Measurements from ENCODE around the gene GPR42.
A peak's percentile ranks its signal among the peaks of the same experiment; 100 is the strongest.
"Not testable (repeated sequence)": the region's sequence is repeated elsewhere in the genome, so short reads cannot be mapped to it uniquely, and the experiment has no call there.

The GPR42 gene

DNA sequence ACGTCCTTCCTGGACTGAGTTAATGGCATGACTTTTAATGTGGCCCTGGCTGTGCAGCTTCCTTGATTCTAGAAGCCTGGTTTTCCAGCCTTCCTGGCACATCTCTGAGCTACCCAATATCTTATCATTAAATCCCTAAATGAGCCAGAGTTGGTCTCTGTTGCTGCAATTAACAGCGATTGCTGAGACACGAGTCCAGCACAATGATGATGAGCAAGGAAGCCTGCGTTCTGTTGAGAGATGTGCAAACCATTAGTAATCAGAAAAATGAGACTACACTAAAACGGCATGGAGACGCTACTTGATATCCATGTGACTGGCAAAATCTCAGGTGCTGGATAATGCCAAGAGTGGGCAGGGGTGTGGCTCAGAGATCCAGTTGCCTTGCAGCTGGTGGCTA, 26.2 kb downstream of the GPR42 start:
- DNase-seq, result no peak

DNA sequence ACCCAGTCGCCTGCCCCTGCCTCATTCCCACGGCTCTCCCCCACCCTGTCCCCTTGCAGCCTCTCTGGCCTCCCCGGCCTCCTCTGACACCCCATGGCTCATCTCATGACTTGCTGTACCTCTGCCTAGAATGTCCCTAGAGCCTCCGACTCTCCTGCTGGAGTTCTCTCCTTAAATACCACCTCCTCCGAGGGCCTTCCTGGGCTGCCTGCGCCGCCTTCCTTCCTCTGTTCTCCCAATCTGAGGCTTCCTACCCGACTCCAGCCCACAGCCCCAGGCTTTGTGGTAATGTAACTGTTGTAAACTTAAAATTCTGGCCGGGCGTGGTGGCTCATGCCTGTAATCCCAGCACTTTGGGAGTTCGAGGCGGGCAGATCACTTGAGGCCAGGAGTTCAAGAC, 27.7 kb downstream of the GPR42 start:
- DNase-seq, result no peak

DNA sequence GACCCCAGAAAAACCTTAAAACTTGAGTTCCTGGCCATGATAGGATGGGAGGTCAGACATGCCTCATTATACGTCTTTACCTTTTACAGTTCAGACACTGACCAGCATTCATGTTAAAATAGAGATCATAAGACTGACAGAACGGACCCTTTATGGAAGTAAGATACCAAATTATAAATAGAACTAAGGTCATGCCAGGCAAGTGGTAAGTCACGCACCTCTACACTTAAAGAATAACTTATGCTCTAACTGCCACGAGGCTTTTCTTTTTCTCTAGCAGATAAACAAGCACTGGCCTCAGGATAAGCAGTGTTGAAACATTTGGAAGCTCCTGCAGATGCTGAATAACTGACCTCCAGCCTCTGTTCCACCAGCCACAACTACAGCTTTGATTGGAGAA, 28.4 kb downstream of the GPR42 start:
- DNase-seq, result no peak

GRCh38 chr19:35399948-35400772, 29.3 kb downstream of the GPR42 start:
- no peak for DNase-seq

DNA sequence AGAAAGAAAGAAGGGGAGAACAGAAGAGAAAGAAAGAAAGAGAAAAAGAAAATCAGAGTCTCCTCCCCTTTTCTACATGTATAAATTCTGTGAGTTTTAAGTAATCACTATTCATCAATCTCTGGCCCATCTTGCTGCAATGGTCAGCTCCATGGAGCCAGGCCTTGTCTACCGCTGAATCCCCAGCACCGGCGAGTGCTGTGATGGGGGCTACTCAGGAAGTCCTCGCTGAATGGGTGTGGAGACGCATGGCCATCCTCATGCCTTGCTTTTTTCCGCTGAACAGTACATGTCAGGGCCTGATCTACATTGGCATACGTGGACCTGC, 29.9 kb downstream of the GPR42 start:
- no peak for DNase-seq

GRCh38 chr19:35401416-35401815, 30.5 kb downstream of the GPR42 start:
- DNase-seq, result not testable (repeated sequence)

- no peak for DNase-seq
Measured at GRCh38 chr19:35403116-35403760, 32.4 kb downstream of the GPR42 start.

DNA sequence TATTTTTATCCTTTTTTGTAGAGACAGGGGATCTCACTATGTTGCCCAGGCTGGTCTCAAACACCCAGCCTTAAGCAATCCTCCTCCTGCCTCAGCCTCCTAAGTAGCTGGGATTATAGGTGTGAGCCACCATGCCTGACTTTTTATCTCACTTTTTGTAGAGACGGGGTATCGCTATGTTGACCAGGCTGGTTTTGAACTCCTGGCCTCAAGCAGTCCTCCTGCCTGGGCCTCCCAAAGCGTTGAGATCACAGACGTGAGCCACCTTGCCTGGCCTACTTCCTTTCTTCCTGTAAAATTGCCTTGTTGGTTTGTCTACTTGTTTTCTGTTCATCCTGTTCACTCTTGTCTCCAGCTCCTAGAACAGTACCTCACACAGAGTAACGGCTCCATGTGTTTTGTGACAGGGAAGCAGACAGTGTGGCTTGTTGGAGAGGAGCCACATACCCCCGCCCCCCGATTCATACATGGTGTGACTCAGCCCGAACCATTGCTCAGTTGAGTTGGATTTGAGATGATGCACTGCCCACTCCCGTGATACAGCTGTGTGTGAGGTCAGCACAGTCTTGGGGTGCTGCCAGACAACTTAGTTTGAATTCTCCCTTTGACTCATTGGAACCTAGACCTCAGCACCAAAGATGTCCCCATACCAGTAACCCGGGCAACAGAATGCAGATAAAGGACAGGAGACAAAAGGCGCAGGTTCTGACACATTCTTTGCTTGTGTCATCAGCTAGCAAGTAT, 34.2 kb downstream of the GPR42 start:
- peak in 1 of 4 experiments; percentile 4 for DNase-seq

DNA sequence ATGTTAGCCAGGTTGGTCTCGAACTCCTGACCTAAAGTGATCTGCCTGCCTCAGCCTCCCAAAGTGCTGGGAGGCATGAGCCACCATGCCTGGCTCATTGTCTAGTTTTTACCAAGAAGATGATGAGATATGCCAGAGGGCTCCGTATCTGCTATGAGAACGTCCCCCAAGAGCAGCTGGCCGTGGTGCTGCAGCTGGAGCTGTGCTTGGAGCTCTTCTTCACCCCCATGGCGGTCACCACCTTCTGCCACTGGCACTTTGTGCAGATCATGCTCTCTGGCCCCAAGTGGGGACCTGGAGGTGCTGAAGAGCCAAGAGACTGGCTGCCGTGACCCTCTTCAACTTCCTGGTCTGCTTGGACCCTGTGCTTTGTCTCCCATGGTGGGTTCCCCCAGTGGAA, 36.8 kb downstream of the GPR42 start:
- no peak for DNase-seq

- DNase-seq, result no peak
Measured at GRCh38 chr19:35408284-35409171, 37.7 kb downstream of the GPR42 start.

DNA sequence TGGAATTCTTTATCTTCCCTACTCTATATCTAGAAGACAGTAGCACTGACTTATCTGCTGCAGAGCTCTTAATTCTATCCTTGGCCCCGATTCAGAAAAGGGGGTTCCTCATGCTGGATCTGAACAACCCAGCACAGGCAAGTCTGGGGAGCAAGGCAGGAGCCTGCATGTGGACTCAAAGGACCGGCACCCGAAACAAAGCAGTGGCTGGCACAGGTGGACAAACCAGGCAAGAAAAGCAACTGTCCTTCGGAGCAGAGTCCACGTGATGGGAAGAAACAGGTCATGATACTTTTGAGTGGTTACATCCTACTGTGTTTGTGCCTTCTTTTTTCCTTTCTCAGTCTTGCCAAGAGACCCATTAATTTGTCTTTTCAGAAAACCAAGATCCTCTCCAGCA, 38.3 kb downstream of the GPR42 start:
- no peak for DNase-seq

DNA sequence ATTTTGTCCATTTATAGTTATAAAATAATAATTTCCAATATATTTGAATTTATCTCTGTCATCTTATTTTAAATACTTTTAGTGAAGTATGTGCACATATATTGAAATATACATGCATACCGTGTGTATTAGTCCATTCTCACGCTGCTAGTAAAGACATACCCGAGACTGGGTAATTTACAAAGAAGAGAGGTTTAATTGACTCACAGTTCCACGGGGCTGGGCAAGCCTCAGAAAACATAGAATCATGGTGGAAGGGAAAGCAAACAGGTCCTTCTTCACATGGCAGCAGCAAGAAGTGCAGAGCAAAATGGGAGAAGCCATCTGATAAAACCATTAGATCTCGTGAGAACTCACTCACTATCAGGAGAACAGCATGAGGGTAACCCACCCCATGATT, 39.6 kb downstream of the GPR42 start:
- no peak for DNase-seq

DNA sequence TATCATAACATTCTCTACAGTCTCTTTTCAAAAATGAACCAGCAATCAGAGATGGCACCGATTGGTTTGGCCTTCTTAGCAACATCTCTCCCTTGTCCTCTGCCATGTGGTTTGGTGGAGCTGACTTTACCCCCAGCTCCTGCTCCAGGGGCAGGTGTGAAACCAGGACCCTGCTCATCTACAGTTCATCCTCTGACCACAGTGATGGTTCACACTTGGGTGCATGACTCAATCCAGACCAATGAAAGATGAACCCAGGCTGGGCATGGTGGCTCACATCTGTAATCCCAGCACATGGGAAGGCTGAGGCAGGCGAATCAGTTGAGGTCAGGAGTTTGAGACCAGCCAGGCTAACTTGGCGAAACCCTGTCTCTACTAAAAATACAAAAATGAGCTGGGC, 43.6 kb downstream of the GPR42 start:
- DNase-seq, result no peak

GRCh38 chr19:35416331-35416730, 45.5 kb downstream of the GPR42 start:
- no peak for DNase-seq

- no peak for DNase-seq
Measured at GRCh38 chr19:35417278-35417677, 46.4 kb downstream of the GPR42 start.

- no peak for DNase-seq
Measured at GRCh38 chr19:35417713-35418534, 47.1 kb downstream of the GPR42 start.

DNA sequence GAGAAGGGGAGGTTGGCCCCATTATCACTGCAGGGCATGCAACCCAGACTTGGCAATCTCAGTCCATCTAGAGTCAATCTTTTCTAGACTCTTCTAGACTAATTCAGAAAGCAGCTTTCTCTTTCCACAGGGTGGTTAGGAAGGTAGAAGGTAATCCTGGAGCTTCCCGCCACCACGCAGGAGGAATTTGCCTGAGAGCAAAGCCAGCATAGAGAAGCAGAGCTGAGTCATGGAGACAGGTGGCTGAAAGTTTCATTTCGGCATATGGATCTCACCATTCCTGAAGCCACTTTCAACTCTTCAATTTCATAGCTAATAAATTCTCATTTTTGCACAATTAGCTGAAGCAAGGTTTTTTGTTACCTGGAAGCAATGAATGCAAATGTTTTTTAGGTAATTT, 48.2 kb downstream of the GPR42 start:
- no peak for DNase-seq

DNA sequence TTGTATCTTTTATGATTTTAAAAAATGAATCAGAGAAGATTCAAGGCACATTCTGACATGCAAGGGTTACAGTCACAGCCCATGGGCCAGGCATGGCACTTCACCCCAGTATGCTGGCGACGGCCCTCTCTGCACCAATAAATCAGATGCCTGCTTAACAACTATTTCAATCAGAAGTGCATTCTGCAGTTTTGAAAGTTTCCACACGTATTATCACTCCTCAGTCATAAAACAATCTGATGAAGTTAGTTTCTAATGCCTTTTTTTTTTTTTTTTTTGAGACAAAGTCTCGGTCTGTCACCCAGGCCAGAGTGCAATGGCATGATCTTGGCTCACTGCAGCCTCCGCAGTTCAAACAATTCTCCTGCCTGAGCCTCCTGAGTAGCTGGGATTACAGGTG, 48.9 kb downstream of the GPR42 start:
- no peak for DNase-seq

DNA sequence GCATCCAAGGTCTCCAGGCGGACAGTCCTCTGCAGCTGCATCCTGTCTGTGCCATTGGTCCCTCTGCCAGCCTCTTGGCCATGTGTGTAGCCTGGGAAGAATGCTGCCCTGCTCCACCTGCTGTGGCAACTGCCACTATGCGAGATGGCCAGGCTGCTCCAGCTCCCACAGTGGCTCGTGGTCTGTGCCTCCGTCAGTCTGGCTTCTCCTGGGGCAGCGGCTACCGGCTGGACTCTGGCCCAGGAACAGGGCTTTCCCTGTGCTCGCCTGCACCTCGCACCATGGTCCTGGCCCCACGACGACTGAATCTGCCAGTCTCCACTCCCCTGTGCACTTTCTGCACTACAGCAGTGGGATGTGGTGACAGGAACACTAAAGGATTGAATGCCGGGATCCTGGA, 50.5 kb downstream of the GPR42 start:
- no peak for DNase-seq

Data from activated CD4-positive, CD25-positive, alpha-beta regulatory T cell (primary cell).